ENCODE data around the gene PANK1.

- no peak for TF ChIP-seq CTCF (IDR thresholded peaks at IDR 0.05)
- TF ChIP-seq POLR2A (IDR thresholded peaks at IDR 0.05) = no peak
Observed at GRCh38 chr10:89644691-89644966, 413 bp downstream of the PANK1 start.

Measured in uterus (tissue), 2 donors.